SK-N-DZ (cell line): ENCODE data around the gene FOXB1.

Source experiments
- DNase-seq: peaks from one replicate; pipeline ENCODE4 v3.0.0-alpha.2; 2015; ENCODE audit warnings: low spot score

The FOXB1 gene

DNA sequence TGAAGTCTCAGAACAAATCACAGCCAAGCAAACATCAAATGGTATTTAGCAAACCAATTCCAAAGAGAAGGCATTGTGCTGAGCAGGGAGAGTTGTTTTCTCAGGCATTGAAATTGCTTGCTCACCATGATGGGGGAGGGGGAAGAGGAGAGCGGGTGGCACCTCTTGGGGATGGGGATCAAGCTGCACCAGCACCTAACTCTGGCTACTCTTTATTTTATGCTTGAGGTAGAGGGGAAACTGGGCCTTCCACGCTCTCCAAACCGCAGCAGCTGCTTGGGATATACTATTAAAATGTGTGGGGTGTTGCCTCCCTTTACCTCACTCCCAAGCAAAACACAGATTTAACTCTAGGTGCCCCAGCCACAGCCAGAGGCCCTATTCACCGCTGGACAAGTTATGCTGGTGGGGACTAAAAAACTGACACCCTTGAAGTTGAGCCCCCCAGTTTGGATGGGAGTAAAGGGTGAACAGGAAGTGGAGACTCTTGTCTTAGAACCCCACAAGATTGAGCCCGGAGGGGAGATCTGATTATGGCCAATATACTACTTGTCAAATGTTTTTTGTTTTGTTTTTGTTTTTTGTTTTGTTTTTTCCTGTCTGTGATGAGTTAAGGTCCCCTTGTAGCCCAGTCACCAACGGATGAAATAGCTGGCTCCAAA lies 5.0 kb upstream of the FOXB1 start:
- no peak for DNase-seq

DNA sequence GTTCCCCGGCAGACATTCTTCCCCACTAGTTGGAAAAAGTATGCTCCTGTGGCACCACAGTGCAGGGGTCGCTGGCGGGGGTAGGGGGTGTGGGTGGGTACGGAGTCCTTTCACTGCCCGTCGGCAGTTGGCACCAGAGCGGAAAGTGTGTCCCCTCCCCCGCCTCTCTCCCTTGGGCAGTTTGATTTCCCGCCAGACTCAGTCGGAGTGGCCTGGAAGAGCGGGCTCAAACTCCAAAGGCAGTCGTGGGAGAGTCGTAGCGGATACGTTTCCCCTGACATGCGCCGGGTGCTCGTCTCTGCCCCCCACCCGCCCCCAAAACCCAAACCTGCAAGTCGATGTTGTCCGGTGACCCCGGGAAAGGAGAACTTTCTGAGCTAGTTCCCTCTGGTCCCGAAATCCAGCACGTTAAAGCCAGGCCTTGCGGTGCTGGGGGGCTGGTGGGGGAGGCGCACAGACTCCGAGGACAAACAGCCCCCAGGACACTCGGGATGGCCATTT lies 4.4 kb upstream of the FOXB1 start:
- no peak for DNase-seq

DNA sequence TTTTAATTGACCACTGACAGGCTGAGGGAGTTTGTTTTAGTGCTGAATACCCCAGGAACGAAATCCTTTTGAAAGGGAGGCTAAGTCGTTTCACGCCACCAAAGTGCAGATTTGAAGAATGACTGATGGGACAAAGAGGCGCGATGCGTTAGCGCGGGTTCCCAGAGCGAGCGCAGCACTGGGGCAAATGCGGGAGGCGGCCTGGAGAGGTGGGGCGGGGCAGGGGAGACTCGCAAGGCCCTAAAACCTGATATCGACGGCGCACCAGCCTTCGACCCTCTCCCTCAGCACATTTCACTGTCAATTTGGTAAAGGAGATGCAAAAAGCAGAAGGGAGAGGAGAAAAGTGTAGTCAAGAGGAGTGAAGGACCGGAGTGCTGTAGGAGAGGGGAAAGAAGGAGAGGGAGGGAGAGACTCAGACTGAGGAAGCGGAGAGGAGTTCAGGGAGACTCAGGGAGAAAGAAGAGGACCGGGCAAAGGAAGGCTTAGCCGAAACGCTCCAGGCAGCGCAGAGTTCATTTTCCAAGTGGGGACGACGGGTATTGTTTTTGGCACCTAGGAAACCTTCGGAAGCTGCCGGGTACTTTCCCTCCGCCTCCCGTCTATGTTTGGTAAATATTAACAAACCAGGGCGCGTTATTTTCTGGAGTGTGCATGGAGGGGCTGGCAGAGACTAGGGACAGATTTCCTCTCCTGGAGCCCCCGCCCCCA lies 3.8 kb upstream of the FOXB1 start:
- no peak for DNase-seq

DNA sequence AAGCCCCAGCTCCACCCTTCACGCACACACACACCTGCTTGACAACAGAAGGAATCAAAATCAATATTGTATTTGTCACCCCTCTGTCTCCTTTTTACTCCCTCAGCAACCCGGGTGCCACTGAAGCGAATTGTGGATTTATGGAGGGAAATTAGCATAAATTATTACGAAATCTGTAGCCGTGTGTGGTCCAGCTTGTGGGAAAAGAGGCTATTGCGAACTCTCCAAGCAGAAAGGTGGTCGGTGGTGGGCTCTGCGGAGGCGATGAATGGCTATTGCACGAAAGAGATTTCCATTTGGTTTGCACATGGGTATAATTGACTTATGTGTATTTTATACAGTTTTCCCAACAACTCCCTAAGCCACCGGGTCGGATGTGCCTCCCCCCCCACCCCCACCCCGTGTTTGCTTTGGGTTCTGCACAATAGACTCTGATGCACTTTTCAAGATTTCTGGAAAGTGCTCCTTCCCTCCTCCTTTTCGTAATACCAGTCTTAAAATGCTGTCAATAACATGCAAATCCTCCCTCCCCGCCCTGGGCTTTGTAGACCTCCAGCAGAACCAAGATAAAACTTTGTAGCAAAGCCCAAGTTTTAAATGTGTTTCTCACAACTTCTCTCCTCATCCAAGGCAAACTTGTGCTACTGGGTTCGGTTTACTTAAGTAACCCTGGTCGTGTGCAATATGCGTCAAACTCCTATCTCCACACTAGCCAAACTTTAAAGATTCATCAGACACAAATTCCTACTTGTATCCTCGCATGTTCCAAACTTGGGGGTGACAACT lies 3.1 kb upstream of the FOXB1 start:
- no peak for DNase-seq

DNA sequence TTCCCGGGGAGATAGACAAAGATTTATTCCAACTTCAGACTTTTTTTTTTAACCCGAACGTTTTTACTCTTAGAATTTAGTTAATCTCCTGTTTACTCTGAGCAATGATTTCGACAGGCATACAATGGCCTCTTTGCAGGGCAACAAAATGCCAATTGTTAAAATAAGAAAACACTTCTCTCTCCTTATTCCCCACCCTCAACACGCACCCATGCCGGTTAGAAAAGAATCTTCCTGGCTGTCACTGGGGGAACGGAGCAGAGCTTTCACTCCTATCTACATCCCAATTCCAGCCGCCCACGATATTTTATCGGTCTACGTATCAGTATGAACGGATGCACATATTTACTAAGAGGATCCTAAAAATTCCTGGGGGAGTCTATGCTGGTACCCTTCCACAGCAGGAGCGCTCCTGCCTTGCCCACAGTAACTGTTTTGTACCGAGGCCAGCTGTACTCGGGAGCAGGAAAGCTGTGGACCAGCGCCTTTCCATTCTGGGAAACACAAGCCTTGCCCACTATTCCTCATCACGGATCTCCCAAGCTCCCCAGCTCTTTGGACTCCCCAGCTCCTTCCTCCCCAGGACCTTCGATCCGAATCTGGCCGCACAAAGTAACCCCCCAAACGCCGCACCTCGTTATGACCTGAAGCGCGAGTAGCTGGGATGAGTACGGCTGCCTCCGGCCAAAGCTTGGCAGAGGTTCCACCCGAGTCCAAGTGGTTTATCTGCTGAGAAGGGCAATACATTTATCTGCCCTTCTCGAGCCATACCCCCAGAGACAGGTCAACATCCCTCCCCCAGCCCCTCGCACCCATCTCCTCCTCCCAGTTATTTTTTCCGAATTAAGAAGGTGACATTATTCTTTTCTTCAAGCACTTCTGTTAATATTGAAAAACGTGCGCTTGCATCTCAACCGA lies 2.2 kb upstream of the FOXB1 start:
- no peak for DNase-seq

DNA sequence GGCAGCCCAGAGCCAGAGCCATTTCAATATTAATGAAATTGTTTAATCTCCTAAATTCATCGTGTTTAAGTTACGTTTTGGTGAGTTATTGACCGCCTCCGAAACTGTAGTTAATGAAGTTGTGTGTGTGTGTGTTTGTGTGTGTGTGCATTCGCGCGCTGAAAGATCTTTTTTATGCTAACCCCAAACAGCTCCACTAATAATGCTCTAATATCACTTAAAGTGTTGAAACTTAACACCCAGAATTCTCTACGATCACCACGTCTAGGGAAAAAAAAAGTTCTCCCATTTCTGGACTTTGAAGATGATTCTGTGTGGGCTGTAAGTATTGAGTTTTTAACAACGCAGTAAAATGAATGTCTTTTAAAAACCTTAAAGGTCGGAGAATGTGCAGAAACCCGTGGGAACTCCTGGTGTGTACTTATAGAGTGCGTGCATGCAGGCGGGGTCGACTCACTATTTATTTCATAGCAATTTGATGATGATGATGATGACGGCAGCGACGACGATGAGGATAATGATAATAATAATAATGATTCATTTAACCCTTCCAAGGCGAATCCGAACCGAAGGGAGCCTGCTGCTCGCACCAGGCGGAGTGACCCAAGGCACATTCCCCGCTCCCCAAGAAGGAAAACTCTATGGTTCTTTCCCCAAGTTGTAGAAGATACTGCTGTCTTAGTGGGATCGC lies 1.4 kb upstream of the FOXB1 start:
- DNase-seq, result no peak

DNA sequence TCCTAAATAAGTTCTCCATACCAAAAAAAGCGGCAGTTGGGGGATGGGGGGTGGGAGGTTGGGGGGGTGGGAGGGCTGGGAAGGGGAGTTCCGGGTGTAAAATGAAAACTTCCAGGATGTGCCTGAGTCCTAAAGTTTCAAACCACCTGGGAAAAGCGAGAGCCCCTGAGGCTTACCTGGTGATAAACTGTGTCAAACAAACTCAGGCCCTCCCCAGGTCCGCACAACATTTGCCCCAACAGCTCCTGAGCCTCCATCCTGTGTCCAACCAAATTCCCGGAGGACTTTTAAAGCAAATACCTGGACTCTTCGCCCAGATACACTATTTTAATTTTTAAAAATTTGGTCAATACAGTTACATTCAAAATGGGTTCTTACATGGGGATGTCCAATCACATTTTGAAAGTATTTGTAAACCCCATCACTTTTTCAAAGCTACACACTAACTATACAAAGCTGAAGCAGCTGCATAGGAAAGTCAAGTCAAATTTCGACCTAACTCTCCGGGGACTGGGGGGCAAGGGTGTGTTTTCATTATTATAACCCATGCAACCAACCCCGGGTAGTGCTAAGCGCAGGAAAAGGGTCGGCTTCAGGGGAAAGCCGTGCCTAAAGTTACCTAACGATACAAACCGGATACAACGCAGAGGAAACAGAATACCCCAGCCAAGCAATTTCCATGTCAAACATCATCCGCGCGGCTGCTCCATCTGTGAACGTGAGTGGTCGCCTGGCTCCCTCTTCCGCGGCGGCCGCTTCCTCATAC lies 685 bp upstream of the FOXB1 start:
- DNase-seq, result no peak

DNA sequence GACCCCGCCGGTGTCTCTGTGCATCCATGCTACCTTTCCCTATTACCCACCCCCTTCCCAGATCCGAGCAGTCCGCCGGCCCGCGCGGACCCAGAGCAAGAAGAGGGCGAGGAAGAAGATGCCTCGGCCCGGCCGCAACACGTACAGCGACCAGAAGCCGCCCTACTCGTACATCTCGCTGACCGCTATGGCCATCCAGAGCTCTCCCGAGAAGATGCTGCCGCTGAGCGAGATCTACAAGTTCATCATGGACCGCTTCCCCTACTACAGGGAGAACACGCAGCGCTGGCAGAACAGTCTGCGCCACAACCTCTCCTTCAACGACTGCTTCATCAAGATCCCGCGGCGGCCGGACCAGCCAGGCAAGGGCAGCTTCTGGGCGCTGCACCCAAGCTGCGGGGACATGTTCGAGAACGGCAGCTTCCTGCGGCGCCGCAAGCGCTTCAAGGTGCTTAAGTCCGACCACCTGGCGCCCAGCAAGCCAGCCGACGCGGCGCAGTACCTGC lies 788 bp downstream of the FOXB1 start:
- DNase-seq, result no peak

DNA sequence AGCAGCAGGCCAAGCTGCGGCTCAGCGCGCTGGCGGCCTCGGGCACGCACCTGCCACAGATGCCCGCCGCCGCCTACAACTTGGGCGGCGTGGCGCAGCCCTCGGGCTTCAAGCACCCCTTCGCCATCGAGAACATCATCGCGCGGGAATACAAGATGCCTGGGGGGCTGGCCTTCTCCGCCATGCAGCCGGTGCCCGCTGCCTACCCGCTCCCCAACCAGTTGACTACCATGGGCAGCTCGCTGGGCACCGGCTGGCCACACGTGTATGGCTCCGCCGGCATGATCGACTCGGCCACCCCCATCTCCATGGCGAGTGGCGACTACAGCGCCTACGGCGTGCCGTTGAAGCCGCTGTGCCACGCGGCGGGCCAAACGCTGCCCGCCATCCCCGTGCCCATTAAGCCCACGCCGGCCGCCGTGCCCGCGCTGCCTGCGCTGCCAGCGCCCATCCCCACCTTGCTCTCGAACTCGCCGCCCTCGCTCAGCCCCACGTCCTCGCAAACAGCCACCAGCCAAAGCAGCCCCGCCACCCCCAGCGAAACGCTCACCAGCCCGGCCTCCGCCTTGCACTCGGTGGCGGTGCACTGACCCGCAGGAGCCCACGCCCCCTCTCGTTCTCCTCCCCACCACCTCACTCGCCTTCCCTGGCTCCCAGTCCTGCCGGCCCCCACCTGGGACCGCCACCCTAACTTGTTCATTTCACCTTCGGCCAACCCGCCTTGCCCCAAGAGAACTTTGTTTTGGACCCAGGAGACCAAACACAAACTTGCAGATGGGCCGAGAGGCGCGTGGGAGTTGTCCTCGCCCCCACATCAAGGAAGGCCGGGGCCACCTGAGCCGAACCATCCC lies 1.5 kb downstream of the FOXB1 start:
- no peak for DNase-seq

DNA sequence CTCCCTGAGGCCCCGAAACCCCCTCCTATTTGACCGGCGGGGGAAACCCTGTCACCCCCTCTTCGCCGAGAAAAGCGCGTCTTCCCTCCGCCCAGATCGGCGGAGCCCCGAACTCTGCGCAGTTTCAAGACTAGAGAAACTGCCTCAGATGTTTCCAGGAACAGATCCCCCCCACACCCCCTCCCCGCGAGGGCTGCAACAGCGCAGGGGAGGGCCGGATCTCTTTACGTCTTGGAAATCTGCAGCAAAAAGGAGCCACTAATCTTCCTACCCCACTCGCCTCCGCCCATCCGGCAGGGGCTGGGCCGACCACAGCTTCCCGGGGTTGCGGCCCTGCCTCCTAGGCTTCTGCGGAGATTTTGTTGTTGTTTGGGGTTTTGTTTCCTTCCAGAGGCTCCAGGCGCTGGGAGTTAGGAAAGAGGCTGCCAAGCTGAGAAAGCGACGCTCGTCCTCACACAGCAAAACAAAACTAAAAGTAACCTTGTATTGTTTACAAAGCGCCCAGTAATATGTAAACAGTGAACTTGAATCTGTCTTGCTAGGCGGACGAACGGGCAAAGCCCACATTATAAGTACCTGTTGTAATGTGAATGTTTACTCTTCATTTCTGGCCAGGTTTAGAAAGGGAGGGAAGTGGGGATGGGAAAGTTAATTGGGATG lies 2.2 kb downstream of the FOXB1 start:
- DNase-seq, result no peak

DNA sequence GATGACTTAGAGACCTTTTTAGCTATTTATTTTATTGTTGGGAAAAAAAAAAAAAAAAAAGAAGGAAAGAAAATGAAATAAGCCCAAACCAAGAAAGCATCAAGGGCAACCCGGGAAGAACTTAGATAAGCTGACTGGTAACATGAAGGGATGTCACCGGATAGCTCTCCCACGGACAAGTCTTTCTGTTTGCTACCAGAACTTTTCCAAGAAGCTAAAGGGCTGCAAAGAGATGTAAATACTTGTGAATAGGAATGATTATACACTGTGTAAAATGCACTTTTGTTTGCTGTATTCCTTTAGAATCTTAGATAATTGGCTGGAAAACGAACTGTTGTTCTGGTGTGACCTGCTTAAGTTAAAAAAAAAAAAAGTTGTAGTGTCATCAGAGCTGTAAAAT lies 2.8 kb downstream of the FOXB1 start:
- DNase-seq, result no peak

DNA sequence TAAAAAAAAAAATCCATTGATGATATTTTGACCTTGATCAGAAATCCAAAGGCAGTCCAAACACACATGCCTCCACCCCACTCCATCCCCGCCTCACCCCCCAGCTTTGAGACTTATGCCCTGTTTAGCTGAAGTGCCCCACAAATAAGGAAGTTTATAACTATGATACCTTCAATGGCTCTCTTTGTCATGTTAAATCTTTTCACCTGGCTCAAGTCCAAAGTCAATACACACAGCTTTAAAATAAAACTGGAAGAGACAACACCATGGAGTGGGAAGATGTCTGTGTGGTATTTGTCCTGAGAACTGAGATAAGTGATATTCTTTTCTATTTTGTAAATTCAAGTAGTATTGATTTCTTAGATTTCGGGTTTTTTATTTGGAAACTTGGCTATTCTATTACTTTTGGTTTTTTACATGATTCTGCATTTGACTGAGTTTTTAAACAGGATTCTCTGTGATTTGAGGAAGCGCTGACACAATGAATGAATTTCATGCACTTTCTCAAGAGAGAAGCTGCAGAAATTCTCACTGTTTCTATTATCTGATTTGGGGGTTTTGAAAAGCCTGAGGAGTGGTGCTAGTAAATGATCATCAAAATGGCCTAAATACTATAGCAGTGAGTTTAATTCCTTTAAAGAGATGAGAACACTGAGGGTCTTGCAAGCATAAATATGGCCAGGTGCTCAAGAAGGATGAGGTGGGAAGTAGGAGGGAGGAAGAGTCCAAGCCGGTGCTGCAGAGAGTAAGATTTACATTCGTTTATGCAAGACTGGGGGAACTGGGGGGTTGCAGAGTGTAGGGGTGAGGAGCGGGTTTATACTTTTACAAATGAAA lies 5.2 kb downstream of the FOXB1 start:
- DNase-seq, result no peak

DNA sequence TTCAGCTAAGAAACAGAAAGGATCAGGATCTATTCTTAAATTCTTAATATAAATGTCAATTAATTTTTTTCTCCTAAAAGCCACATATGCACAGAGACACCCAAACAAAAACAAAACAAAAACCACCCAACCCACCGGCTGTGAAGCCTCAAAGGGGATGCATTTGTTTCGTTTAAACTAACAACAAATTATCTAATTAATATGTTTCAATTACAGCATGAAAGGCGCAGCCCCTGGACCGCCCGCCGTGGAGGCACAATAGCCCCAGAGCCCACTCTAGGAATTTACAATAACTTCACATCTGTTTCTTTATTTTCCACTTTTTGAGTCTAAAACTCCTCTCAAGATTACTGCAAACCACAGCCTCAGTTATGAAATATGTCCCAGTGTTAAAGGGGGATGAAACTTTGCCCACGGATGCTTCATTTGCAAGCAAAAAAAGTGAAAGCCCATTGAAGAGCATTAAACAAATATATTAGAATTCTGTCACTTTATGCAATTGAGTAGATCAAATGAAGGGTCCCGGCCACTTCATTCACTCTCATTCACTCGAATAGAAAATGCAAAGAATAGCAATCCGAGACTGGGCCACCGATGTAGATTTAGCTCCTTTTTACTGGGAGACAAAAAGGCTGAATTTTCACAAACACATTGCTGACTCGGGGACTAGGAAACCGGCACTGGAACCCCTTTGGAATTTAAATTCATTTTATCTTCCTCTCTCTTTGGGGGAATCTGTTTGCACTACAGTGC lies 6.0 kb downstream of the FOXB1 start:
- no peak for DNase-seq

DNA sequence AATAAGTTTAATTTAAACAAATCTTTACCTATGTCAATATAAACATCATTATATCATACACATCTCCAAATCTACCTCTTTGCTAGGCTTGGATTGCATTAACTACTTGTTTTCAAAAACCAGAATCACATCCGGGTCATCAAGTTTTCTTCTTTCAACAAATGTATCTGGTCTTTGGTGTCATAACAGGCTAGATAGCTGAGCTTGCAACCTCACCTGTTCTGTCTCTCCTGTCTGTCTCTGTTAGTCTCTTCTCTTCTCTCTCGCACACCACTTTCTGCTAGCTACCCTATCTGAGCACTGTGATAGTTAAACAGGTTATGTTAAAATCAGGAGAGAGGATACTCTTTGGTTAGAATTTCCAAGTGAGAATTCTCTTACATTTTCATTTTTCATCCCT lies 6.7 kb downstream of the FOXB1 start:
- no peak for DNase-seq

DNA sequence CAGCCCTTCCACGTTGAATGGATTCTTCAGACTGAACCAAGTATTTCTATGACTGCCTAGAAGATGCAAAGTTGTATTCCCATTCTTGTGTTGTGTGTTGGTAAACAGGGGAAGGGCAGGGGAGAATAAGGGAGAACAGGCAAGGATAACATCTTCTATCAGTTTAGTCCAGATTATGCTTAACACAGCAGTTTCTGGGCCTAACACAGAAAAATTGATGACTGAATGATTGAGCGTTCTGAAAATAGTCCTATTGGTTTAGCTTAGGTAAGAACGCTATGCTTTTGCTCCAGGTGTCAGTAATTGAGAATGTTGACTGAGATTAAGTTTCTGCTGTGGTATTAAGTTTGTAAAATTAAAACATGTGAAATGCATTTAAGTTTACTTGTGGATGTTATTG lies 8.6 kb downstream of the FOXB1 start:
- no peak for DNase-seq
